ENCODE results near the gene PANK3. TPM values are rescaled to one million over a fixed set of nuclear protein-coding genes. Genes with fewer than 3 reads are reported as not detected.

The PANK3 gene
- total and polyA plus RNA-seq, 10 of the 15 experiments (the other 5 are each of a cell fraction or from before 2014, with no cell fraction given), result 4.7 to 43.7 (median 23.9) TPM

DNA sequence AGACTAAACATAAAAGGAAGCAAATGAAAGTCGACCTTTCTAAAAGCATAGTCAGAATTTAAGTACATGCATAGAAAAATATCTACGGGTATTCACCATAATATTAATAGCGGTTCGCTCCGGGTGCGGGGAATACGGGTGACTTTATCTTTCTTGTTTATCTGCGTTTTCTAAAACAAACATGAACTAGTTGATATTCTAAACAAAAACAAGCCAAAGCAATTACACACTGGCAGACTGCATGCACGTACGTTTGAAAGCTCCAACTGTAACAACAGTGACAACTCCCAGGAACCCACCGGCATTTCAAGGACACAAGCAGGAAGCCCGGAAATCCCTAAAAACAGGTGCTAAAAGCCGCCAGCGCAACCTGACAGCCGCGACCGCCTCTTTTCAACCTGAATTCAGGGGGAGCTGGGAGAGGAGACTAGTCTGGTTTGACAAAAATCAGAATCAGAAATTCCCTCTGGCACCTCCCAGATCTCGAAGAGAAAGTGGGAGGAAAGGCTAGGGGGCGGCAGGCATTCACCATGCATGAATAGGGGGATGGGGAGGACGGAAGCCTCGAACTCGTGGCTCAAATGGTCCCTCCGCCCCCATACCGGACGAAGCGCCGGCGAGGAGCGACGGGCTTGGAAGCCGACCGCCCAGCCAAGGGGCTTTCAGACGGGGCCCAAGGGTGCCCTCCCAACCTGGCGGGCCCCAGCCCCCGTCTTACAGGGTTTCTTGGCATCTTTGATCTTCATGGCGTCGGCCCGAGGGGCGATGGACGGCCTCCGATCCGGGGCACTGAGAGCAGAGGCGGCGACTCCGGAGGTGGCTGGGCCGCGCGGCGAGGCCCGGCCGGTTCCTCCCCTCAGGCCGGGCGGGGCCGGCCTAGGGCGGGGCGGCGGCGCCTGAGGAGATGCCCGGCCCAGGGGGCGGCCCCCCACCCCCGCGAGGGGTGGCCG lies at the start of gene PANK3 (continued):
- TF ChIP-seq NKRF (conservative IDR thresholded peaks at IDR 0.05), result peak; percentile 80
- TF ChIP-seq, protein P1, sequence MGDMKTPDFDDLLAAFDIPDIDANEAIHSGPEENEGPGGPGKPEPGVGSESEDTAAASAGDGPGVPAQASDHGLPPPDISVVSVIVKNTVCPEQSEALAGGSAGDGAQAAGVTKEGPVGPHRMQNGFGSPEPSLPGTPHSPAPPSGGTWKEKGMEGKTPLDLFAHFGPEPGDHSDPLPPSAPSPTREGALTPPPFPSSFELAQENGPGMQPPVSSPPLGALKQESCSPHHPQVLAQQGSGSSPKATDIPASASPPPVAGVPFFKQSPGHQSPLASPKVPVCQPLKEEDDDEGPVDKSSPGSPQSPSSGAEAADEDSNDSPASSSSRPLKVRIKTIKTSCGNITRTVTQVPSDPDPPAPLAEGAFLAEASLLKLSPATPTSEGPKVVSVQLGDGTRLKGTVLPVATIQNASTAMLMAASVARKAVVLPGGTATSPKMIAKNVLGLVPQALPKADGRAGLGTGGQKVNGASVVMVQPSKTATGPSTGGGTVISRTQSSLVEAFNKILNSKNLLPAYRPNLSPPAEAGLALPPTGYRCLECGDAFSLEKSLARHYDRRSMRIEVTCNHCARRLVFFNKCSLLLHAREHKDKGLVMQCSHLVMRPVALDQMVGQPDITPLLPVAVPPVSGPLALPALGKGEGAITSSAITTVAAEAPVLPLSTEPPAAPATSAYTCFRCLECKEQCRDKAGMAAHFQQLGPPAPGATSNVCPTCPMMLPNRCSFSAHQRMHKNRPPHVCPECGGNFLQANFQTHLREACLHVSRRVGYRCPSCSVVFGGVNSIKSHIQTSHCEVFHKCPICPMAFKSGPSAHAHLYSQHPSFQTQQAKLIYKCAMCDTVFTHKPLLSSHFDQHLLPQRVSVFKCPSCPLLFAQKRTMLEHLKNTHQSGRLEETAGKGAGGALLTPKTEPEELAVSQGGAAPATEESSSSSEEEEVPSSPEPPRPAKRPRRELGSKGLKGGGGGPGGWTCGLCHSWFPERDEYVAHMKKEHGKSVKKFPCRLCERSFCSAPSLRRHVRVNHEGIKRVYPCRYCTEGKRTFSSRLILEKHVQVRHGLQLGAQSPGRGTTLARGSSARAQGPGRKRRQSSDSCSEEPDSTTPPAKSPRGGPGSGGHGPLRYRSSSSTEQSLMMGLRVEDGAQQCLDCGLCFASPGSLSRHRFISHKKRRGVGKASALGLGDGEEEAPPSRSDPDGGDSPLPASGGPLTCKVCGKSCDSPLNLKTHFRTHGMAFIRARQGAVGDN (IDR thresholded peaks at IDR 0.05), result peak; percentile 78
- TF ChIP-seq EGR1 (IDR thresholded peaks at IDR 0.05; ENCODE audit: borderline replicate concordance in 1 of 2, low read depth in 2 of 2, low read length in 2 of 2), result peak in 1 of 2 experiments; percentile 86; a peak in 1 of 3 replicates
- 0 out of 2 replicates have a peak, but pooled peaks have one; percentile 10 for TF ChIP-seq RUNX3 (IDR thresholded peaks at IDR 0.05; ENCODE audit: low read length)
- no peak for TF ChIP-seq RBBP5 (conservative IDR thresholded peaks at IDR 0.05)
- TF ChIP-seq YY1 (IDR thresholded peaks at IDR 0.05; ENCODE audit: low read depth, low read length), result peak; percentile 73
- peak; percentile 73; the same call in 1 of the 2 replicates for TF ChIP-seq ZNF592 (IDR thresholded peaks at IDR 0.05)
- 0 out of 2 replicates have a peak, but pooled peaks have one; percentile 29 for TF ChIP-seq SPI1 (IDR thresholded peaks at IDR 0.05; ENCODE audit: borderline replicate concordance, insufficient read depth, low read depth, low read length)
- TF ChIP-seq WRNIP1 (IDR thresholded peaks at IDR 0.05; ENCODE audit: borderline replicate concordance, low read depth, low read length), result 0 out of 2 replicates have a peak, but pooled peaks have one; percentile 34
- peak; percentile 64 to 76 for TF ChIP-seq IKZF2 (IDR thresholded peaks at IDR 0.05)
- TF ChIP-seq SREBF1 (IDR thresholded peaks at IDR 0.05; ENCODE audit: low read length), result no peak
